GM12878 (cell line): ENCODE data around the gene DCAF15. TPM values are rescaled to one million over a fixed set of nuclear protein-coding genes. Genes with fewer than 3 reads are reported as not detected.

Experiments
- ATAC-seq: fragments of 200-7000 bp; cut with Tn5 transposase; 3 replicates; pipeline ENCODE4 v1.9.1; 2020; ENCODE audit warnings: mild to moderate bottlenecking, moderate library complexity
- BruUV-seq: library from RNA; stranded (reverse); fragments of 400-500 nt; replicated peaks from 2 replicates; lab custom pipeline; 2021; lab: Mats Ljungman, UMichigan
- CTCF ChIA-PET: fragments of 300-600 bp; sonication (Branson Sonifier 250); formaldehyde crosslinking; extraction: SDS; loops from one replicate; lab custom pipeline; 2021; ENCODE audit warnings: inconsistent platforms; lab: Yijun Ruan, JAX
- POLR2A ChIA-PET: fragments of 350-600 bp; formaldehyde crosslinking; extraction: SDS; loops from one replicate; lab custom pipeline; 2021; ENCODE audit warnings: inconsistent platforms; lab: Charles Lee
- RAD21 ChIA-PET: fragments of 300-600 bp; sonication (Branson Sonifier 250); formaldehyde crosslinking; loops from one replicate; lab custom pipeline; 2023; ENCODE audit warnings: antibody characterized with exemption; ENCODE audit not compliant: unreplicated experiment; lab: Charles Lee
- SMC1A ChIA-PET: fragments of 300-600 bp; sonication (Branson Sonifier 250); formaldehyde crosslinking; loops from one replicate; lab custom pipeline; 2023; ENCODE audit not compliant: unreplicated experiment, uncharacterized antibody; lab: Charles Lee
- DNase-seq: peaks from one replicate; pipeline ENCODE4 v3.0.0-alpha.2; 2011; ENCODE audit warnings: low read depth, low spot score
- FAIRE-seq: peaks from 3 replicates; lab custom pipeline; 2011; peaks lifted over from hg19 to GRCh38; lab: Jason Lieb, UNC
- H2AFZ ChIP-seq: 2 replicates; pipeline ENCODE4 v1.6.0; 2011; ENCODE audit warnings: low read depth, low read length, control low read depth; ENCODE audit not compliant: control insufficient read depth
- H3K27ac ChIP-seq: 2 replicates; pipeline ENCODE4 v1.5.1; 2011; ENCODE audit warnings: control low read depth; ENCODE audit not compliant: control insufficient read depth, insufficient read depth
- H3K27me3 ChIP-seq, 2 experiments: replicated peaks in 1 of 2; 2 replicates each; pipeline versions ENCODE4 v1.6.0 to v1.6.1; 2011; ENCODE audit warnings: low read length in 1 of 2; ENCODE audit not compliant: control insufficient read depth in 2 of 2, insufficient read depth in 2 of 2
- H3K36me3 ChIP-seq, 2 experiments: 2 replicates each; pipeline ENCODE4 v1.5.1; 2011; ENCODE audit warnings: low read length in 1 of 2; ENCODE audit not compliant: control insufficient read depth in 2 of 2, insufficient read depth in 2 of 2
- H3K4me1 ChIP-seq: 2 replicates; pipeline ENCODE4 v1.6.1; 2011; ENCODE audit warnings: mild to moderate bottlenecking, low read length, moderate library complexity, mixed read lengths; ENCODE audit not compliant: control insufficient read depth, insufficient read depth
- H3K4me2 ChIP-seq: 2 replicates; pipeline ENCODE4 v1.6.0; 2011; ENCODE audit warnings: control low read depth; ENCODE audit not compliant: control insufficient read depth, insufficient read depth
- H3K4me3 ChIP-seq: fragments of 200-600 bp; sonication (generic); 2 replicates; pipeline ENCODE4 v1.5.1; 2016
- H3K79me2 ChIP-seq: 2 replicates; pipeline ENCODE4 v1.6.0; 2011; ENCODE audit warnings: low read length; ENCODE audit not compliant: control insufficient read depth, insufficient read depth
- H3K9ac ChIP-seq: 2 replicates; pipeline ENCODE4 v1.8.0; 2011; ENCODE audit warnings: low read length, control low read depth, mixed read lengths; ENCODE audit not compliant: control insufficient read depth, insufficient read depth
- H3K9me3 ChIP-seq: replicated peaks from 3 replicates; pipeline ENCODE4 v1.5.1; 2011; ENCODE audit warnings: mild to moderate bottlenecking, low read length; ENCODE audit not compliant: control insufficient read depth, insufficient read depth
- H4K20me1 ChIP-seq: 2 replicates; pipeline ENCODE4 v1.6.0; 2011; ENCODE audit not compliant: control insufficient read depth, insufficient read depth
- CEBPZ ChIP-seq: fragments of 150-350 bp; IDR thresholded peaks from 2 replicates; pipeline ENCODE4 v1.6.1; 2016; ENCODE audit warnings: low read depth, low read length
- ESRRA ChIP-seq: IDR thresholded peaks from 2 replicates; pipeline ENCODE4 v1.6.1; 2012; ENCODE audit warnings: mild to moderate bottlenecking, low read length, improper control_type of control experiment
- FOXM1 ChIP-seq: IDR thresholded peaks from 2 replicates; pipeline ENCODE4 v1.6.1; 2012; ENCODE audit warnings: low read depth, mild to moderate bottlenecking, inconsistent platforms, low read length, moderate library complexity
- GABPA ChIP-seq: IDR thresholded peaks from 2 replicates; pipeline ENCODE4 v1.6.1; 2014; ENCODE audit warnings: antibody characterized with exemption, low read depth, mild to moderate bottlenecking, inconsistent platforms
- GATAD2B ChIP-seq: fragments of 450-650 bp; conservative IDR thresholded peaks from 2 replicates; pipeline ENCODE4 v1.6.1; 2017; ENCODE audit warnings: low read depth, mild to moderate bottlenecking, moderate library complexity
- MYB ChIP-seq: fragments of 150-350 bp; IDR thresholded peaks from 2 replicates; pipeline ENCODE4 v1.6.1; 2014; ENCODE audit warnings: mild to moderate bottlenecking, low read depth, low read length, borderline replicate concordance
- PBX3 ChIP-seq: IDR thresholded peaks from 2 replicates; pipeline ENCODE4 v1.6.1; 2011; ENCODE audit warnings: mild to moderate bottlenecking, low read depth, low read length, moderate library complexity; ENCODE audit not compliant: insufficient replicate concordance
- PML ChIP-seq: IDR thresholded peaks from 2 replicates; pipeline ENCODE4 v1.6.1; 2012; ENCODE audit warnings: low read length, inconsistent platforms
- RAD51 ChIP-seq: fragments of 450-650 bp; IDR thresholded peaks from 2 replicates; pipeline ENCODE4 v1.6.1; 2016; ENCODE audit warnings: moderate library complexity, mild to moderate bottlenecking, inconsistent platforms
- RELB ChIP-seq: fragments of 450-650 bp; IDR thresholded peaks from 2 replicates; pipeline ENCODE4 v1.6.1; 2017; ENCODE audit warnings: low read depth, mild to moderate bottlenecking, moderate library complexity
- RUNX3 ChIP-seq: IDR thresholded peaks from 2 replicates; pipeline ENCODE4 v1.6.1; 2012; ENCODE audit warnings: low read length, inconsistent platforms
- STAT3 ChIP-seq: IDR thresholded peaks from 2 replicates; pipeline ENCODE4 v1.6.1; 2011; ENCODE audit warnings: low read depth, low read length, improper control_type of control experiment
- ZNF217 ChIP-seq: fragments of 450-650 bp; IDR thresholded peaks from 2 replicates; pipeline ENCODE4 v1.6.1; 2017; ENCODE audit warnings: antibody characterized with exemption, mild to moderate bottlenecking
- ZNF622 ChIP-seq: fragments of 450-650 bp; IDR thresholded peaks from 2 replicates; pipeline ENCODE4 v1.6.1; 2017; ENCODE audit warnings: mild to moderate bottlenecking, inconsistent platforms
- WGBS: methylation state at CpG from one replicate; pipeline ENCODE4 v1.1.6; 2016; ENCODE audit warnings: low lambda C conversion rate; ENCODE audit not compliant: insufficient replicate concordance, insufficient coverage; ENCODE audit errors: missing lambda C conversion rate; 5-methylcytosine and 5-hydroxymethylcytosine counted together
- in situ Hi-C: fragments of 300-500 bp; cut with MboI; formaldehyde crosslinking; loops from 9 replicates; pipeline ENCODE4 v1.14.3; 2018; ENCODE audit warnings: mixed read lengths
- intact Hi-C: fragments of 100-400 bp; cut with micrococcal nuclease; formaldehyde crosslinking; loops from one replicate; pipeline ENCODE4 v1.14.2; 2022; ENCODE audit not compliant: unreplicated experiment
- polyA plus RNA-seq, 11 experiments: library from polyadenylated mRNA; depleted of rRNA in 4 of 11; unstranded in 6 of 11; stranded (reverse) in 5 of 11; fragments of >200 nt; fragmentation: Nextera tagmentation in 4 of 11; fragmentation: Illumina TruSeq in 1 of 11; extraction: Ambion mirVana in 4 of 11; extraction: Trizol in 1 of 11; gene quantifications; 1 replicate in 1 of 11; 2 replicates in 10 of 11; pipeline versions ENCODE4 v1.2.1 to v1.2.3, GENCODE V29; 2011 to 2016; ENCODE audit warnings: inconsistent platforms in 2 of 11, missing spikeins in 2 of 11, low read depth in 1 of 11
- total RNA-seq, 4 experiments: library from RNA; depleted of rRNA in 3 of 4; stranded (reverse); fragments of >200 nt in 3 of 4; fragmentation: Illumina TruSeq in 1 of 4; extraction: Trizol in 1 of 4; gene quantifications; 2 replicates each; pipeline versions ENCODE4 v1.2.1 to v1.2.3, GENCODE V29; 2013 to 2021

Gene DCAF15
- total and polyA plus RNA-seq, 10 of the 15 experiments (the other 5 are each of a cell fraction or from before 2014, with no cell fraction given) = 0.16 to 63.4 (median 26.6) TPM

- ChIA-PET RAD21 (no interaction called here), CTCF (no interaction called here), POLR2A (no interaction called here), SMC1A (no interaction called here)
- no peak for FAIRE-seq
- Histone ChIP-seq H3K27me3 (no peaks in the 10 kb centered on the region), H3K4me1 (no peaks in the 10 kb centered on the region), H3K27ac (no peak overlapping the region), H3K4me2 (no peak overlapping the region), H3K4me3 (no peak overlapping the region), H3K9me3 (no peaks in the 10 kb centered on the region), H3K36me3 (peaks cover 0 to 7% of the 10 kb centered on the region in 2 experiments; a peak in 3 of 4 replicates), H3K79me2 (no peaks in the 10 kb centered on the region), H3K9ac (no peak overlapping the region), H2AFZ (no peak overlapping the region), H4K20me1 (no peaks in the 10 kb centered on the region)
- no TSS peak for BruUV-seq
- no peak for TF ChIP-seq MYB
- TF ChIP-seq RUNX3 = no peak
- TF ChIP-seq PML = no peak
- TF ChIP-seq ESRRA = no peak
- TF ChIP-seq ZNF622 = no peak
- 98% methylated on average over 16 of the region's 17 CpGs for WGBS
- in situ Hi-C loops (no loop called here), intact Hi-C loops (no loop called here)
- no peak for DNase-seq
- ATAC-seq = no peak
Observed at GRCh38 chr19:13913352-13913751, 39.0 kb upstream of the DCAF15 start.

- 81% methylated on average over 3 of the region's 3 CpGs for WGBS
- ChIA-PET POLR2A (no interaction called here), RAD21 (no interaction called here), SMC1A (interaction anchor here (1.1 kb wide), 1 partner anchor 11 kb away, joined by 3 read pairs; no protein-coding TSS in a partner anchor), CTCF (no interaction called here)
- H3K9me3 ChIP-seq = no peaks in the 10 kb centered on the region
- H3K4me2 ChIP-seq = no peak overlapping the region
- no peak overlapping the region for H3K9ac ChIP-seq
- no peak overlapping the region for H3K4me3 ChIP-seq
- FAIRE-seq (no peak), DNase-seq (no peak), ATAC-seq (no peak)
- no peak overlapping the region for H2AFZ ChIP-seq
- no TSS peak for BruUV-seq
- intact Hi-C loops = no loop called here
- in situ Hi-C loops = no loop called here
- H3K36me3 ChIP-seq = peaks cover 0 to 5% of the 10 kb centered on the region in 2 experiments; a peak in 3 of 4 replicates
- no peak overlapping the region for H3K27ac ChIP-seq
- H3K4me1 ChIP-seq = no peaks in the 10 kb centered on the region
- no peaks in the 10 kb centered on the region for H3K27me3 ChIP-seq
- H4K20me1 ChIP-seq = no peaks in the 10 kb centered on the region
- H3K79me2 ChIP-seq = no peaks in the 10 kb centered on the region
- TF ChIP-seq FOXM1 = no peak
- TF ChIP-seq RELB = no peak
- no peak for TF ChIP-seq PBX3
- TF ChIP-seq GABPA = no peak
- TF ChIP-seq STAT3 = no peak
- no peak for TF ChIP-seq RAD51
- TF ChIP-seq CEBPZ = no peak
- no peak for TF ChIP-seq GATAD2B
- no peak for TF ChIP-seq ZNF217
Observed at GRCh38 chr19:13914777-13915176, 37.5 kb upstream of the DCAF15 start.
